ENCODE results near the gene ZNF239.

- TF ChIP-seq CTCF (conservative IDR thresholded peaks at IDR 0.05) (no peak), ZFX (IDR thresholded peaks at IDR 0.05) (no peak)
Observed at GRCh38 chr10:43524434-43525247, 49.8 kb downstream of the ZNF239 start.
